ENCODE results near the gene ERC2. TPM values are rescaled to one million over a fixed set of nuclear protein-coding genes. Genes with fewer than 3 reads are reported as not detected.

The ERC2 gene
- total and polyA plus RNA-seq, 2 of the 13 experiments (the other 11 are each of a cell fraction or from before 2014, with no cell fraction given), result 0.16 to 0.22 TPM

- in situ Hi-C loops (cut with HindIII; ENCODE audit: extremely low pct_ligation_motif_present, low pct_unique_long_range_greater_than_20kb), result no loop called here
- H3K4me1 ChIP-seq (ENCODE audit: insufficient read depth, low read length), result no peaks in the 10 kb centered on the region
- DNase-seq (ENCODE audit: low spot score) (no peak), ATAC-seq (no peak), FAIRE-seq (no peak)
- no peaks in the 10 kb centered on the region for H3K27me3 ChIP-seq (ENCODE audit: control insufficient read depth in 1 of 2, insufficient read depth in 2 of 2, low read length in 2 of 2)
- H3K9me3 ChIP-seq (ENCODE audit: low read length), result no peaks in the 10 kb centered on the region
- ChIA-PET POLR2A (no interaction called here), CTCF (ENCODE audit: low intra/inter-chr PET ratio, low total read pairs) (no interaction called here)
- H3K4me3 ChIP-seq (replicated peaks in 1 of 3; ENCODE audit: insufficient read depth in 1 of 3, low read depth in 2 of 3, low read length in 3 of 3), result no peak overlapping the region
- WGBS (ENCODE audit: low lambda C conversion rate), result 5% methylated on average over 4 of the region's 4 CpGs
- no peak overlapping the region for H2AFZ ChIP-seq (ENCODE audit: low read length)
- BruUV-seq (replicated peaks), result no TSS peak
- H3K79me2 ChIP-seq (ENCODE audit: insufficient read depth, low read length), result no peaks in the 10 kb centered on the region
- H3K4me2 ChIP-seq (ENCODE audit: low read depth, low read length), result no peak overlapping the region
- no peaks in the 10 kb centered on the region for H4K20me1 ChIP-seq (ENCODE audit: insufficient read depth, low read length)
- TF ChIP-seq ZSCAN20 (CRISPR knock-in tag; IDR thresholded peaks at IDR 0.05; ENCODE audit: borderline replicate concordance), result no peak
- 0 out of 2 replicates have a peak, but pooled peaks have one; percentile 21 for TF ChIP-seq CREB1 (IDR thresholded peaks at IDR 0.05)
- TF ChIP-seq CREB1 (CRISPR knock-in tag; IDR thresholded peaks at IDR 0.05), result no peak
- no peak overlapping the region for H3K27ac ChIP-seq (ENCODE audit: extremely low read length, insufficient read depth, low read length)
- intact Hi-C loops (cut with micrococcal nuclease; ENCODE audit: unreplicated experiment), result no loop called here
- no peaks in the 10 kb centered on the region for H3K36me3 ChIP-seq (replicated peaks in 1 of 2; ENCODE audit: control insufficient read depth in 1 of 2, insufficient read depth in 2 of 2, low read length in 2 of 2)
- no peak overlapping the region for H3K9ac ChIP-seq (ENCODE audit: insufficient read depth, low read depth, low read length)
Observed at GRCh38 chr3:55935241-55935640, 533.0 kb downstream of the ERC2 start.

GRCh38 chr3:55934771-55935170 lies 533.5 kb downstream of the ERC2 start:
- intact Hi-C loops (cut with micrococcal nuclease; ENCODE audit: unreplicated experiment) (no loop called here), in situ Hi-C loops (cut with HindIII; ENCODE audit: extremely low pct_ligation_motif_present, low pct_unique_long_range_greater_than_20kb) (no loop called here)
- BruUV-seq (replicated peaks), result no TSS peak
- Histone ChIP-seq H3K9ac (ENCODE audit: insufficient read depth, low read depth, low read length) (no peak overlapping the region), H3K79me2 (ENCODE audit: insufficient read depth, low read length) (no peaks in the 10 kb centered on the region), H3K4me2 (ENCODE audit: low read depth, low read length) (no peak overlapping the region), H3K4me1 (ENCODE audit: insufficient read depth, low read length) (no peaks in the 10 kb centered on the region), H4K20me1 (ENCODE audit: insufficient read depth, low read length) (no peaks in the 10 kb centered on the region), H3K36me3 (replicated peaks in 1 of 2; ENCODE audit: control insufficient read depth in 1 of 2, insufficient read depth in 2 of 2, low read length in 2 of 2) (no peaks in the 10 kb centered on the region), H3K27ac (ENCODE audit: extremely low read length, insufficient read depth, low read length) (no peak overlapping the region), H3K4me3 (replicated peaks in 1 of 3; ENCODE audit: insufficient read depth in 1 of 3, low read depth in 2 of 3, low read length in 3 of 3) (no peak overlapping the region), H3K27me3 (ENCODE audit: control insufficient read depth in 1 of 2, insufficient read depth in 2 of 2, low read length in 2 of 2) (no peaks in the 10 kb centered on the region), H3K9me3 (ENCODE audit: low read length) (no peaks in the 10 kb centered on the region), H2AFZ (ENCODE audit: low read length) (no peak overlapping the region)
- DNase-seq (ENCODE audit: low spot score) (no peak), FAIRE-seq (no peak), ATAC-seq (no peak)
- ChIA-PET POLR2A (no interaction called here), CTCF (ENCODE audit: low intra/inter-chr PET ratio, low total read pairs) (no interaction called here)
- 34% methylated on average over 1 of the region's 1 CpG for WGBS (ENCODE audit: low lambda C conversion rate)
- TF ChIP-seq CHD4 (IDR thresholded peaks at IDR 0.05; ENCODE audit: borderline replicate concordance, low read length) (no peak), ZNF547 (CRISPR knock-in tag; IDR thresholded peaks at IDR 0.05) (no peak), U2AF2 (IDR thresholded peaks at IDR 0.05; ENCODE audit: low read depth, low read length) (no peak), CEBPB (IDR thresholded peaks at IDR 0.05; ENCODE audit: borderline replicate concordance, low read depth, low read length) (no peak), BORCS8-MEF2B (CRISPR knock-in tag; IDR thresholded peaks at IDR 0.05) (no peak), ZNF720 (CRISPR knock-in tag; IDR thresholded peaks at IDR 0.05) (no peak), TFDP2 (CRISPR knock-in tag; IDR thresholded peaks at IDR 0.05) (no peak), ZNF615 (CRISPR knock-in tag; IDR thresholded peaks at IDR 0.05; ENCODE audit: borderline replicate concordance) (no peak), HDAC6 (IDR thresholded peaks at IDR 0.05; ENCODE audit: low read depth, low read length) (no peak), ATF2 (CRISPR knock-in tag; IDR thresholded peaks at IDR 0.05) (no peak), ZBTB38 (CRISPR knock-in tag; IDR thresholded peaks at IDR 0.05) (no peak), MLLT10 (CRISPR knock-in tag; IDR thresholded peaks at IDR 0.05) (no peak)
